ENCODE data around the gene RAB5B. TPM values are rescaled to one million over a fixed set of nuclear protein-coding genes. Genes with fewer than 3 reads are reported as not detected.
"Not testable (repeated sequence)": the region's sequence is repeated elsewhere in the genome, so short reads cannot be mapped to it uniquely, and the experiment has no call there.

The RAB5B gene
- total RNA-seq, 1 experiment from 2014 or later, result 18.6 TPM

GRCh38 chr12:55970775-55971174, 3.1 kb upstream of the RAB5B start:
- Histone ChIP-seq H3K4me3 (no peak overlapping the region), H3K27me3 (no peaks in the 10 kb centered on the region), H3K9me3 (0 out of 2 replicates have a peak, but pooled peaks cover 3% of the 10 kb centered on the region), H3K36me3 (peaks cover 37% of the 10 kb centered on the region)
- no peak for DNase-seq

DNA sequence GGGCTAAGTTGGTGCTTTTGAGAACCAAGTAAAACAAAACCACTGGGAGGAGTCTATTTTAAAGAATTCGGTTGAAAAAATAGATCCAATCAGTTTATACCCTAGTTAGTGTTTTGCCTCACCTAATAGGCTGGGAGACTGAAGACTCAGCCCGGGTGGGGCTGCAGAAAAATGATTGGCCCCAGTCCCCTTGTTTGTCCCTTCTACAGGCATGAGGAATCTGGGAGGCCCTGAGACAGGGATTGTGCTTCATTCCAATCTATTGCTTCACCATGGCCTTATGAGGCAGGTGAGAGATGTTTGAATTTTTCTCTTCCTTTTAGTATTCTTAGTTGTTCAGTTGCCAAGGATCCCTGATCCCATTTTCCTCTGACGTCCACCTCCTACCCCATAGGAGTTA, 1.8 kb upstream of the RAB5B start:
- peak; percentile 26 for DNase-seq
- no peaks in the 10 kb centered on the region for H3K27me3 ChIP-seq
- H3K9me3 ChIP-seq, result no peaks in the 10 kb centered on the region
- no peak overlapping the region for H3K4me3 ChIP-seq
- peaks cover 45% of the 10 kb centered on the region for H3K36me3 ChIP-seq

DNA sequence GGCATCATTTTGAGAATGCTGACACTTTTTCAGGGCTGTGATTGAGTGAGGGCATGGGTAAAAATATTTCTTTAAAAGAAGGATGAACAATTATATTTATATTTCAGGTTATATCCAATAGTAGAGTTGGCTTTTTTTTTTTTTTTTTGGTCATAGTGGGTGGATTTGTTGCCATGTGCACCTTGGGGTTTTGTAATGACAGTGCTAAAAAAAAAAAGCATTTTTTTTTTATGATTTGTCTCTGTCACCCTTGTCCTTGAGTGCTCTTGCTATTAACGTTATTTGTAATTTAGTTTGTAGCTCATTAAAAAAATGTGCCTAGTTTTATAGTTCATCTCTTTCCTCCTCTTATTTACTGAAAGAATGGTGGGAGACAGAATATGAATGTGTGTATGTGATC, 1.4 kb upstream of the RAB5B start:
- H3K4me3 ChIP-seq, result peak overlapping the region; percentile 58
- H3K9me3 ChIP-seq, result no peaks in the 10 kb centered on the region
- no peaks in the 10 kb centered on the region for H3K27me3 ChIP-seq
- DNase-seq, result no peak
- peaks cover 45% of the 10 kb centered on the region for H3K36me3 ChIP-seq

GRCh38 chr12:55972911-55973598, 823 bp upstream of the RAB5B start:
- no peaks in the 10 kb centered on the region for H3K9me3 ChIP-seq
- no peaks in the 10 kb centered on the region for H3K27me3 ChIP-seq
- H3K36me3 ChIP-seq, result peaks cover 41% of the 10 kb centered on the region
- DNase-seq, result no peak
- peak overlapping the region; percentile 58 for H3K4me3 ChIP-seq

DNA sequence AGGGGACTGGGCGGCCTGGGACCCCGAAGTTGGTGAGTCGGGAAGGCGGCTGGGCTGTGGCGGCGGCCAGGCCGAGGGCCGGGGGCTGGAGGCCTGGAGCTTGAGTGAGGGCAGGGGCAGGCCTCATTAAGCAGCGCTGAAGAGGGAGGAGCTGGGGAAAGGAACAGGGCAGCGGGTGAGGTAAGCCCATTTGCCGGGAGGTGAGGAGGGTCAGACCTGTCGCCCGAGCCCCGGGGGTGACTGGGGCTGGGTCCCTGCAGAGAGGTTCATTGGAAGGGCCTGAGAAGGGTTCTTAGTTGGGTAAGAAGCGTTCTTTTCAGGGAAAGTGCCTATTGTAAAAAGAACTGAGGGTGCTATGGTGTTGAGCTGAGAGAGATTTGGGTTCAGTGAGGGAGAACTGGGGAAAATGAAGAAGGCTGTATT, 441 bp downstream of the RAB5B start:
- Histone ChIP-seq H3K36me3 (peaks cover 34% of the 10 kb centered on the region), H3K27me3 (no peaks in the 10 kb centered on the region), H3K4me3 (peak overlapping the region; percentile 94), H3K9me3 (no peaks in the 10 kb centered on the region)
- DNase-seq, result peak; percentile 53

GRCh38 chr12:55978393-55978792, 4.5 kb downstream of the RAB5B start:
- Histone ChIP-seq H3K27me3 (no peaks in the 10 kb centered on the region), H3K4me3 (no peak overlapping the region), H3K36me3 (peaks cover 25% of the 10 kb centered on the region), H3K9me3 (no peaks in the 10 kb centered on the region)
- DNase-seq, result no peak

DNA sequence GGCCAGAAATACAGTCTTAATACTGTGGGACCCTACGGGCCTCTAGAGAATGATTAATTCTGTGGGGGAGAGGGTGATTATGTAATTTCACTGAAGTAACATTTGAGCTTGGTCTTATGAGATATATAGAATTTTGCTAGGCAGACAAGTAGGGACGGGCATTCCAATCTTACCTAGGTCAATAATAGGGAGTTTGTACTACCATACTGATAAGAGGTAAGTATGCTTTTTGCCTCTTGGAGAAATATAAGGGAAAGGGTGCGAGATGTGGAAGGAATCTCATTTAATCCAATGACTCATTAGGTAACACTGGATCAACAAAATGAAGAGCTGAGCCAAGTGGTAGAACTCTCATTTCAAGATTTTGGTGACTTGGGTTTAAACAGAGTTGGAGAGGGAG, 5.2 kb downstream of the RAB5B start:
- Histone ChIP-seq H3K27me3 (no peaks in the 10 kb centered on the region), H3K4me3 (no peak overlapping the region), H3K36me3 (peaks cover 25% of the 10 kb centered on the region), H3K9me3 (no peaks in the 10 kb centered on the region)
- no peak for DNase-seq

DNA sequence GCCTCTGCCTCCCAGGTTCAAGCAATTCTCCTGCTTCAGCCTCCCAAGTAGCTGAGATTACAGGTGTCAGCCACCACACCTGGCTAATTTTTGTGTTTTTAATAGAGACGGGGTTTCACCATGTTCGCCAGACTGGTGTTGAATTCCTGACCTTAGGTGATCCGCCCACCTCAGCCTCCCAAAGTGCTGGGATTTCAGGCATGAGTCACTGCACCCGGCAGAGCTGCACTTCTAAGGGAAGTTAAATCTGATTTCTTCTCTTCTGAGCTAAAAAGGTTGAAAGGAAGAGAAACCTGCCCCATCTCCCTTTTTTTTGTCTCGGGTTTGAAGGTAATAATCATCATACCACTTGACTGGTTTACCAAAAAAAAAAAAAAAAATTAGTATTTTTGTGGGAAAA, 8.0 kb downstream of the RAB5B start:
- not testable (repeated sequence) for DNase-seq, H3K4me3 ChIP-seq, H3K9me3 ChIP-seq, H3K27me3 ChIP-seq
- H3K36me3 ChIP-seq, result peaks cover 37% of the 10 kb centered on the region

DNA sequence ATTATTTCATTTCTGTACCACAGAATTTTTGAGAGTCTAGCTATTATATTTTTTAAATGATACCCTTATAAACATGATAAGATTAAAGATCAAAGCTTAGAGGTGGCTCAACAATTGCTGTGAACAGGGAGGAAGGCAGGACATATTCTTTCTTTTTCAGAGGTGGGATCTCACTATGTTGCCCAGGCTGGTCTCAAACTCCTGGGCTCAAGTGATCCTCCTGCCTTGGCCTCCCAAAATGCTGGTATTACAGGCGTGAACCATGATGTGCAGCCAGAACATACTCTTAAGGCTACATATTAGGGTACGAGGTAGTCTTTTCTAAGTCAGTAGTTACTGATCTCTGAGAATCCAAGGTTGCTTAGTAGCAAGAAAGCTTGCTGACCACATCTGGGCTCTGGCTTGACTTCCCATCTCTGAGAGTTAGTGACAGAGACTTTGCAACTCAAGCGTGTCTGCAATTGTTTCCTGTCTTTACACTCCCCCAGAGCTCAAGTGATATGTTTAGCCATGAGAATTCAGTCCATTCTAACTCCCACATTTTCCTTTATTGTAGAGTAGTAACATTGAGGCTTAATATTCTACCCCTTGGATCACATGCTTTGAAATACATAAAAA, 8.6 kb downstream of the RAB5B start:
- Histone ChIP-seq H3K36me3 (peaks cover 41% of the 10 kb centered on the region), H3K4me3 (no peak overlapping the region), H3K9me3 (no peaks in the 10 kb centered on the region), H3K27me3 (no peaks in the 10 kb centered on the region)
- DNase-seq, result no peak

DNA sequence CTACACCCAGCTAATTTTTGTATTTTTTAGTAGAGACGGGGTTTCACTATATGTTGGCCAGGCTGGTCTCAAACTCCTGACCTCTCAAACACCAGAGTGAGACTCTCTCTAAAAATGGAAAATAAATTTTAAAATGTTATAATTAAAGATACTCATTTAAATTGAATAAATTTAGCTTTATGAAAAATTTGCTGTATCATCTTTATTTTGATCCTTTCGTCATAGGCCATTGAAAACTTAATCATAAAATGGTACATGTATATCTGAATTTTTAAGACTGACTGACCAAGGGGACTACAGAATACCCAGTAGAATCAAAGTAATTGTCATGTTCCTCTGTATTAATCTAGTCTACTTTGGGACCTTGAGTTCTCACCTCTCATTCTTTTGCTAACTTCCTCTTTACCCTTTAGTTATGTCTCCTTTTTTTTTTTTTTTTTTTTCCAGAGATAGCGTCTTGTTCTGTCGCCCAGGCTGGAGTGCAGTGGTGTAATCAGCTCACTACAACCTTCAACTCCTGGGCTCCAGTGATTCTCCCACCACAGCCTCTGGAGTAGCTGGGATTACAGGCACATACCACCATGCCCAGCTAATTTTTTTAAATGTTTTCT, 9.5 kb downstream of the RAB5B start:
- DNase-seq, result no peak
- no peaks in the 10 kb centered on the region for H3K9me3 ChIP-seq
- no peak overlapping the region for H3K4me3 ChIP-seq
- H3K36me3 ChIP-seq, result peaks cover 47% of the 10 kb centered on the region
- H3K27me3 ChIP-seq, result no peaks in the 10 kb centered on the region

DNA sequence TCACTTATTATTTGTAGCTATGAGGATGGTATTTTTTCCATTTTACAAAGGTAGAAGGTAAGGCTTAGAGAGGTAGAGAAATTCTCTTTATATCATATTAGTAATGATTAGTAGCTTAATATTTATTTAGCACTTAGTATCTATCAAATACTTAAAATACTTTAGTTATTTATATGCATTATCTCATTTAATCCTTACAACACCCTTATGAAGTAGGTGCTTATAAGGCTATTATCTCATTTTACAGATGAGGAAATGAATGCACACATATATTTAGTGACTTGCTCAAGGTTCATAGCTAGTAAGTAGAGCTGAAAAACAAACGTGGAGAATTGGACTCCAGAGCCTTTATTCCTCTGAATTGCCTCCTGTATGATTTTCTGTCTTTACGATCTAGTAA, 11.0 kb downstream of the RAB5B start:
- Histone ChIP-seq H3K36me3 (peaks cover 51% of the 10 kb centered on the region), H3K4me3 (no peak overlapping the region), H3K9me3 (no peaks in the 10 kb centered on the region), H3K27me3 (no peaks in the 10 kb centered on the region)
- no peak for DNase-seq

GRCh38 chr12:55985341-55985740, 11.5 kb downstream of the RAB5B start:
- no peaks in the 10 kb centered on the region for H3K27me3 ChIP-seq
- H3K9me3 ChIP-seq, result no peaks in the 10 kb centered on the region
- peaks cover 52% of the 10 kb centered on the region for H3K36me3 ChIP-seq
- no peak overlapping the region for H3K4me3 ChIP-seq
- DNase-seq, result no peak

- not testable (repeated sequence) for H3K9me3 ChIP-seq, DNase-seq, H3K27me3 ChIP-seq, H3K4me3 ChIP-seq
- H3K36me3 ChIP-seq, result peaks cover 54% of the 10 kb centered on the region
Measured at GRCh38 chr12:55985976-55986375, 12.1 kb downstream of the RAB5B start.

DNA sequence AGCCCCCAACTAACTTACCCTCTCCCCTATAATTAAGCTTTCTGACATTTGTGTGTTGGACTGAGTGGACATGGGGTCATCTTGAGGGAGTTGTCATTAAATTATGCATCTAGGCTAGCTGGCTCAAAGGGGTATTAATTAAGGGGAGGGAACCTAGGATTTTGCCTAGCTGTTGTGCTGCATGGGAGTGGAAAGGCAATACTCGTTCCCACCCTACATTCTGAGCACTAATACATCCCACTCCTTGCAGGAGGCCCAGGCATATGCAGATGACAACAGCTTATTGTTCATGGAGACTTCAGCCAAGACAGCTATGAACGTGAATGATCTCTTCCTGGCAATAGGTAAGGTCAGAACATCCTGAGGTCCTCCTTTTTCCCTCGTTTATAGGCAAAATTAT, 17.2 kb downstream of the RAB5B start:
- no peak overlapping the region for H3K4me3 ChIP-seq
- H3K36me3 ChIP-seq, result peaks cover 58% of the 10 kb centered on the region
- no peaks in the 10 kb centered on the region for H3K27me3 ChIP-seq
- no peaks in the 10 kb centered on the region for H3K9me3 ChIP-seq
- no peak for DNase-seq

DNA sequence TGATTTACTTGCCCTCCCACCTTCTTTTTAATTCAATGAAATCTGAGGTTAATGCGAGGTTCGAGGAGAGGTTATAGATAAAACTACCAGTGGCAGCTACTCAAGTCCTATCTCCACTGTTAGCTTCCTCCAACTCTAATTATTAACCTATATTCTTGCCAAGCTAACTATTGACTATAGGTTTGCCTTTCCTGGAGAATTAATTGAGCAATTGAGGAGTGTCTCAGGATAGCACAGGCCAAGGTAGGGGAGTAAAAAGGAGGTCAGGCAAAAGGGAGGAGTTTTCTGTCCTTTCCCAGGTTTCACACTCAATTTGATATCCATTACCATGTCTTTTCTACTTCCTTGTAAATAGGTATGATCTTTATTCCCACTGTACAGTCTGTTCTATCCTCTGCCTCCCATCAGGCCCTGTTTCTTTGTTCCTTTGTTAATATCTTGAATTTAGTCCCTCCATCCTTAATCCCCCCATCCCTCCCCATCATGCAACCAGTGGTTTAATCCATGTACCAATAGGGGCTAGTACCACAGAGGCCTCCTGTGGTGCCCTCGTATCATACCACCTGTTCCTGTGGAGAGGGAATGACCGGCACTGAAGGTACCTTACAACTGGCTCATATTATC, 19.5 kb downstream of the RAB5B start:
- no peak for DNase-seq
- Histone ChIP-seq H3K9me3 (no peaks in the 10 kb centered on the region), H3K27me3 (no peaks in the 10 kb centered on the region), H3K36me3 (peaks cover 45% of the 10 kb centered on the region), H3K4me3 (no peak overlapping the region)

DNA sequence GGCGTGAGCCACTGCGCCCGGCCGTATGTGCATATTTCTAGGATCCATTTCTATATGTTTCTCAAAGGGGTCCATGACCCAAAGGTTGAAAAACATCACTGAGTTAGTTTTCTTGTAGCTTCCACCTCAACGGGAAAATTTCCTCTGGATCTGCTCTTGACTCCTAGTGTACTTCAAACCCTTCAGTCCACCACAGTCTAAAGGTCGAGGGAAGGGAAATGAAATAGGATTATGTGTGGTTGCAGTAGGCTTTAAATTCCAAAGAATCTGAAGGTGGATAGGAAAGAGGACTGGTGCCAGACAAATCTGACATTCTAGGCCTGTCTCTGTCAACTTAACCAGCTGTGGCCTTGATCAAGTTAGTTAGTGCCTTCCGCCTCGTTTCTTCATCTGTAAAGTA, 21.5 kb downstream of the RAB5B start:
- H3K36me3 ChIP-seq, result peaks cover 29% of the 10 kb centered on the region
- H3K9me3 ChIP-seq, result no peaks in the 10 kb centered on the region
- H3K4me3 ChIP-seq, result no peak overlapping the region
- no peaks in the 10 kb centered on the region for H3K27me3 ChIP-seq
- DNase-seq, result no peak

- peak overlapping the region; percentile 70 for H3K4me3 ChIP-seq
- H3K27me3 ChIP-seq, result no peaks in the 10 kb centered on the region
- DNase-seq, result peak; percentile 34
- H3K36me3 ChIP-seq, result peaks cover 21% of the 10 kb centered on the region
- no peaks in the 10 kb centered on the region for H3K9me3 ChIP-seq
Measured at GRCh38 chr12:55996201-55996714, 22.4 kb downstream of the RAB5B start.
